ENCODE results near the gene WNT8B. TPM values are rescaled to one million over a fixed set of nuclear protein-coding genes. Genes with fewer than 3 reads are reported as not detected.

WNT8B gene
- total and polyA plus RNA-seq, 3 donors from 2014 or later = 0.20 to 0.37 TPM; not detected in 1

GRCh38 chr10:100498059-100498458, 35.2 kb downstream of the WNT8B start:
- Histone ChIP-seq H3K9me3 (no peaks in the 10 kb centered on the region), H3K36me3 (ENCODE audit: low read depth, missing control alignments) (no peaks in the 10 kb centered on the region), H3K4me3 (no peak overlapping the region), H3K4me1 (no peaks in the 10 kb centered on the region), H3K27me3 (no peaks in the 10 kb centered on the region), H3K27ac (no peak overlapping the region)
- TF ChIP-seq CTCF (IDR thresholded peaks at IDR 0.05) = no peak
- no peak for TF ChIP-seq POLR2A (IDR thresholded peaks at IDR 0.05)
- intact Hi-C loops (cut with DNase I; ENCODE audit: low total_unique reads) = no loop called here
- 96 to 98% methylated on average over 4 of the region's 4 CpGs for WGBS, 2 donors
- DNase-seq = no peak

- no peak overlapping the region for H3K4me3 ChIP-seq
- H3K4me1 ChIP-seq = no peaks in the 10 kb centered on the region
- no peaks in the 10 kb centered on the region for H3K36me3 ChIP-seq (ENCODE audit: low read depth, missing control alignments)
- no peaks in the 10 kb centered on the region for H3K9me3 ChIP-seq
- TF ChIP-seq CTCF (IDR thresholded peaks at IDR 0.05) = no peak
- TF ChIP-seq POLR2A (IDR thresholded peaks at IDR 0.05) = no peak
- intact Hi-C loops (cut with DNase I; ENCODE audit: low total_unique reads) = no loop called here
- DNase-seq = no peak
- H3K27me3 ChIP-seq = no peaks in the 10 kb centered on the region
- H3K27ac ChIP-seq = no peak overlapping the region
These were observed 38.6 kb downstream of the WNT8B start for GRCh38 chr10:100501423-100501822.

- no peaks in the 10 kb centered on the region for H3K9me3 ChIP-seq
These were observed 40.2 kb downstream of the WNT8B start for GRCh38 chr10:100502926-100503494.

GRCh38 chr10:100504096-100504495, 41.3 kb downstream of the WNT8B start:
- intact Hi-C loops (cut with DNase I; ENCODE audit: low total_unique reads) = no loop called here
- H3K9me3 ChIP-seq = no peaks in the 10 kb centered on the region
- H3K36me3 ChIP-seq (ENCODE audit: low read depth, missing control alignments) = no peaks in the 10 kb centered on the region
- no peak overlapping the region for H3K27ac ChIP-seq
- no peaks in the 10 kb centered on the region for H3K4me1 ChIP-seq
- H3K27me3 ChIP-seq = no peaks in the 10 kb centered on the region
- H3K4me3 ChIP-seq = no peak overlapping the region
- DNase-seq = no peak
- TF ChIP-seq CTCF (IDR thresholded peaks at IDR 0.05) (no peak), POLR2A (IDR thresholded peaks at IDR 0.05) (no peak)
- WGBS, 2 donors = 58 to 65% methylated on average over 5 of the region's 5 CpGs

More at GRCh38 chr10:100502926-100503494, 40.2 kb downstream of the WNT8B start:
- no peaks in the 10 kb centered on the region for H3K4me1 ChIP-seq
- no peaks in the 10 kb centered on the region for H3K27me3 ChIP-seq
- WGBS, 2 donors = 89% methylated on average over 1 of the region's 1 CpG
- no peak overlapping the region for H3K4me3 ChIP-seq
- no peak for TF ChIP-seq CTCF (IDR thresholded peaks at IDR 0.05)
- TF ChIP-seq POLR2A (IDR thresholded peaks at IDR 0.05) = no peak
- DNase-seq = no peak
- no peak overlapping the region for H3K27ac ChIP-seq
- intact Hi-C loops (cut with DNase I; ENCODE audit: low total_unique reads) = no loop called here
- no peaks in the 10 kb centered on the region for H3K36me3 ChIP-seq (ENCODE audit: low read depth, missing control alignments)

- no peaks in the 10 kb centered on the region for H3K4me1 ChIP-seq
- H3K9me3 ChIP-seq = no peaks in the 10 kb centered on the region
- WGBS, 2 donors = 91 to 93% methylated on average over 2 of the region's 2 CpGs
- H3K4me3 ChIP-seq = no peak overlapping the region
- TF ChIP-seq CTCF (IDR thresholded peaks at IDR 0.05) (no peak), POLR2A (IDR thresholded peaks at IDR 0.05) (no peak)
- H3K27ac ChIP-seq = no peak overlapping the region
- intact Hi-C loops (cut with DNase I; ENCODE audit: low total_unique reads) = no loop called here
- no peaks in the 10 kb centered on the region for H3K36me3 ChIP-seq (ENCODE audit: low read depth, missing control alignments)
- no peak for DNase-seq
- no peaks in the 10 kb centered on the region for H3K27me3 ChIP-seq
These were observed 42.4 kb downstream of the WNT8B start for GRCh38 chr10:100505164-100505563.

All from testis (tissue), 3 donors.